DMS114 treated with DMSO at 0.1 percent for 48 hours (cell line): ENCODE measurements around the gene CFAP97D1.

Experiments used
- DNase-seq: peaks from one replicate; lab custom pipeline; 2025; ENCODE audit not compliant: unreplicated experiment; lab: John Stamatoyannopoulos, UW

Gene CFAP97D1

DNA sequence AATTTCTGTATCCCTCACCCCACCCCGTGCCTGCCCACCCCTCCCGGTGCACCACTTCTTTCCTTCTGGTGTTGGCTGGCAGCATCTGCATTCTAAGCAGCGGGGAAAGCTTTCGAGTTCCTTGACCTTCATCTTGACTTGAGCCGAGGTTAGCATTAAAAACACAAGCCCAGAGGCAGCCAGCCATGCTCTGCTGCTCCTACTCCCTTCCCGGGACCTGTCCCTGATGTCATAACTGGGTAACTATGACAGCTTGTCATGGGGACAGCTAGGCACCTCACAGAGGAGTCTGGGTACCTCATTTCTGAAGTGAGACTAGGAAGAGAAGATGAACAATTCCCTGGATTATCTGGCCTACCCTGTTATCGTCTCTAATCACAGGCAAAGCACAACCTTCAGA lies at the start of gene CFAP97D1:
Gene CFAP97D1, plus strand, starts transcription at position 301 of the 400 bp plus-strand sequence. Its CDS starts 28 bp downstream, at position 329.
- no peak for DNase-seq

DNA sequence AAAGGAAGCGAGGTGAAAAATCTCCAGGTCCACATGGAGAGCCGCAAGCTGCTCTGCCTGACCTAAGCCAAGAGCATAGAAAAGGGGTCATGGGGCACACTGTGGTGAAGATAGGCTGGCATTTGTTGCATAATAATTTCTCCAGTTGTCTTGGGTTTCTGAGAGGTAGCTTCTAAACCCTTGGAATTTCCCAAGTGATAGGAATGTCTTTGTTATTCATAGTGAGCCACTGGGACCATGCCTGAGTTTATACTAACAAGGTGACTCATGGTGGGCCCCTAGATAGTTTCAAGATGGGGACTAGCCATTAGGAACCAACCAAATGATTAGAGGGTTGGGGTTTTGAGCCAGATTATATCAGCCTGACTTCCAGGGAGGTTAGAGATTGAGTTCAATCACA lies 47.3 kb upstream of the CFAP97D1 start:
- no peak for DNase-seq

DNA sequence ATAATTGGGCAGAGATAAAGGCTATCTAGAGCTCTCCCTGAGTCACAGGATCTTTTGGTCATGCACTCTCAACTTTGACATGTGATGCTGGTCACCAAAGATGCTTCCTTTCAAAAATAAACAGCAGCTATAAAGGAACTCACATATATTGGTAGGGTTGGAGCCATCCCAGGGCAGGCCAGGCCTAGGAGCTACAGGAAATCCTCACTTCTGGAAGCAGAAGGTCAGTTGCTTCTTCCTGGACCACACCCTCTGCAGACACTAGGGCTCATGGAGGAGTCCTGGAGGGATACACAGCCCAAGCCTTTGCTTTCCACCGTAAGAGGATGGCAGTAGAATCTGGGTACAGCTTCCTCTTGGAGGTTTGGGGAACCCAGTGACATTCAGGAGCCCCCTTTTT lies 46.3 kb upstream of the CFAP97D1 start:
- DNase-seq = no peak

DNA sequence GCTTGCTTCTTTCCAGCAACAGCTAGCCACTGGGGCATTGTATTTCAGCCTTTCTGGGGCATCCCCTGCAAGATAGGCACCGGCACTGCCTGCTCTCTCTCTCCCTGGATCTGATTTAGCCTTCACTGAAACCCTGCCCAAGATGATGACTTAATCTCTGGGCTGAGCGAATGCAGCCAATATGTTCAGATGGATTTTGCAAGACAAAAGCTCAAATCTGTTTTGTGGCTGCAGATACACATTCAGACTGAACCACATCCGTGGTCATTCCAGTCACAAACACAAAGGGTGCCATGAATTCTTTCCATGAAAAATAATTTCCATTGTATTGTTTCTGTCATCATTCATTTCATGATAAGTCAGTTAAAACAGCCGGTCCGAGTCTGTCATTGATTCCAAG lies 45.9 kb upstream of the CFAP97D1 start:
- no peak for DNase-seq

DNA sequence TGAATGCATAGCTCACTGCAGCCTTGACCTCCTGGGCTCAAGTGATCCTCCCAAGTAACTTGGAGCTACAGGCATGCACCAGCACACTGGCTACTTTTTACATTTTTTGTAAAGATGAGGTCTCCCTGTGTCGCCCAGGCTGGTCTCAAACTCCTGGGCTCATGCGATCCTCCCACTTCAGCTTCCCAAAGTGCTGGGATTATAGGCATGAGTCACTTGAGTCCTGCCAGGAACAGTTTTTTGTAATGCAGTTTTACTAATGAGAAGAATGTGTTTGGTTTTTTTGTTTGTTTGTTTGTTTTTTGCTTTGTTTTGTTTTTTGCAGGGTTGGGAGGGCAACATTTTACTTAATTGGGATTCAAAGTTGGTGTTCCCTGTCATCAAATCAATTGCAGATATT lies 43.8 kb upstream of the CFAP97D1 start:
- DNase-seq = no peak

DNA sequence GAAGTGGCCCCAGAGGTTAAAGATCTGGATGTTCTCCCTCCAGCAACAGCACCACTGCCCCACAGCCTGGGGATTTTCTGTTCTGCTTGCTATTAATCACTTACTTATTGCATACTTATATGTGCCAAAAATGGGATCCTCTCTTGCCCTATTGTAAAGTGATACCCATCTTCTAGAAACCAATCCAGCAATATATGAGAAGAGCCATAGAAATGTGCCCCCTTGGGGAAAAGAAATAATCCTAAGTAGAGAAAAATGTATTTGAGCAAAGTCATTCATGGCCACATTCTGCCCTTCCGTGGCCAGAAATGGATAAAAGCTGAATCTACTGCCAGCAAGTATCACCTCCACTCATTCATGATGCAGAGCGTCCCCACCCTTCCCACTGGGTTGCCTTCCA lies 42.5 kb upstream of the CFAP97D1 start:
- no peak for DNase-seq

DNA sequence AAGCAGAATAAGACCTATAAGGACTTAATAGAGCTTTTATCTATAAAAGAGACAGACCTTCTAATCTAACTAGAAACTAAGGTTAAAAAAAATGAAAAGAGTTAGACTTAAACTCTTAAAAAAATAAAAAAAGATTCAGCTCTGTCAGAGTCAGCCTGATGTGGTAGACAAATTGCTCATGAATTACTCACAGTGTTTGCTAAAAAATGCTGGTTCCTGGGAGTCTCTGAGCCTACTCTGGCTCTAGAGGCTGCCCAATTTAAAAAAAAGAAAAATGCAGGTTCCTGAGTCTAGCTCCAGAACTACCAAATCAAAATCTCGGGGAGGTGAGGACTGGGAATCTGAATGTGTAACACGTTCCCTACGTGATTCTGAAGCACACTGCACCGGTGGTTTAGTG lies 39.7 kb upstream of the CFAP97D1 start:
- DNase-seq = no peak

DNA sequence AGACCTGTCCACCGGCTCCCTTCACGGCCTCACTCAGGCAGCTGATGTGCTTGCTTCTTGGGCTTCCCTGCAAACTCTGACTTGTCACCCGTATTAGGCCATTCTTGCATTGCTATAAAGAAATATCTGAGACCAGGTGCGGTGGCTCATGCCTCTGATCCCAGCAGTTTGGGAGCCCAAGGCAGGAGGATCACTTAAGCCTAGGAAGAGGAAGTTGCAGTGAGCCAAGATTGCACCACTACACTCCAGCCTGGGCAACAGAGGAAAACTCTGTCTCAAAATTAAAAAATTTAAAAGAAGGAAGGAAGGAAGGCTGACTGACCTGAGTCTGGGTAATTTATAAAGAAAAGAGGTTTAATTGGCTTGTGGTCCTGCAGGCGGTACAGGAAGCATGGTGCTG lies 38.6 kb upstream of the CFAP97D1 start:
- no peak for DNase-seq

DNA sequence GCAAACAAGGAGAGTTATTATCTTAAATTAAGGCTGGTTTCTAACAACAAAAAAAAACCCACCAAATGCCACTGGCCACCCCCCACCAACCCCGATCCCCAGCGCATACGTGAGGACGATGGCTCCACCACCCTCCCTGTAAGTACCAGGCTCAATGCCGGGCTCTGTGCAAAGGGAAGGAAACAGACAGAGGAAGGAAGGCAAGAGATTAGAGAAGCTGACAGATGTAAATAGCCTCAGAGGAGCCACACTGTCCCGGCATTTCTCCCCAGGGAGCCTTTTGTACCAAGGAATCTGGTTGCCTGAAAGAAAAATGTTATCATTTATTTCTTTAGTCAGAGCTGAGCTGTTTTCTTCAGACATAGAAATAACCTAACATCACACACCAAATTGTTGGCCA lies 34.7 kb upstream of the CFAP97D1 start:
- DNase-seq = no peak

DNA sequence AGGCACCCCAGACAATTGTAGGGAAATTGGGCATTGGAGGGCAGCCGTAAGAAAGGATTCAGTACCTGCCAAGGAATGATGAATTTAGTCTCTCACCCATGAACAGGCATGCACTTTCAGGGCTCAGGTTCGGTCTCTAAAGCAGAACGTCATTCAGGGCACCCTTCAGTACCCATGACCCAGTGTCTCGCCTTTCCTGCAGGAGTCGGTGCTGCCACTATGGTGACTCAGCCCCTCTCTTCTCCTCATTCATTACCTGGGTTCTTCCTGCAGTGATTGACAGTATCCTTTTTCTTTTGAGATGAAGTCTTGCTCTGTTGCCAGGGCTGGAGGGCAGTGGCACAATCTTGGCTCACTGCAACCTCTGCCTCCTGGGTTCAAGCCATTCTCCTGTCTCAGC lies 30.1 kb upstream of the CFAP97D1 start:
- no peak for DNase-seq

DNA sequence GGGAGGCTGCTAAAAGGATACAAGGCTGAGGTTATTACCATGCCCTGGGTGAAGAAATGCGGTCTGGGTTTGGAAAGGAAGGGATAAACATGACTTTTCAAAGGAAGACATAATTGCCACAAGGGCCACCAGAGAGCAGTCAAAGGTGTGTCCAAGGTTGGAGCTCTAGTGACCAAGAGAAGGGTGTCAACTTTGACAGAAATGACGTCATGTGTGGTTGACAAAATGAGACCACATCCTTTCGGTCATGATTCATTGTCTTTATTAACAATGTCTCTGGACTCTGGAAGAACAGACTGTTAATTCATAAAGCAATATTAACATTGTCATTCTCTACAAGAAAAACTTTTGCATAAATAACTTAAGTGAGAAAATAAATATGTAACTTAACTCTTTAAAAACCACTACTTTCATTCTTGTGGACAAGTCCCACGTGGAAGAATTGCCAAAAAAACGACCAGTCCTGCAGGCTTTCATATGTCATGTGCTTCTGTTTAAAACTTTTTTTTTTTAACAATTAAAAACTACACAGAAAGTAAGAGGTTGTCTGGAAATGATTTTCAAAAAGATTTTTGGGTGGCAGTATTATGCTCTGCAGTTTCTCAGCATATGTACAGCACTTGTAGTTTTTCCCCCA lies 26.6 kb upstream of the CFAP97D1 start:
- no peak for DNase-seq

DNA sequence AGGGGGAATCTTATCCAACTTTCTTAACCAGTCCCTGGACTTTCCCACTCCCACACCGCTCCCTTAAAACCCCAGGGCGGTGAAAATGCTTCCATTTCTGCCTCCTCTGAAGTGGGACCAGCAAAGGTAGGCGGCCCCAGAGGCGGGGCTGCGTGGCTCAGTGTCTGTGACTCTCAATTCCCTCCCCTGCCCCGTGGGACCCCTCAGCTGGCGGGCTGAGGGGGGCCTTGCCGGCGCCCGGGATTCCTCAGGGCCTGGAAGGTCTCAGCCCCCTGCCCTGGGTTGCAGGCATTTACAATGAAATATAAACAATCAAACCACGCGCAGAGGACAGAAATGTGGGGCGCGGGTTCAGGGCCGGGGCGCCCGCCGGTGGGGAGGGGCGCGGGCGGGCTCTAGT lies 25.3 kb upstream of the CFAP97D1 start:
- no peak for DNase-seq

DNA sequence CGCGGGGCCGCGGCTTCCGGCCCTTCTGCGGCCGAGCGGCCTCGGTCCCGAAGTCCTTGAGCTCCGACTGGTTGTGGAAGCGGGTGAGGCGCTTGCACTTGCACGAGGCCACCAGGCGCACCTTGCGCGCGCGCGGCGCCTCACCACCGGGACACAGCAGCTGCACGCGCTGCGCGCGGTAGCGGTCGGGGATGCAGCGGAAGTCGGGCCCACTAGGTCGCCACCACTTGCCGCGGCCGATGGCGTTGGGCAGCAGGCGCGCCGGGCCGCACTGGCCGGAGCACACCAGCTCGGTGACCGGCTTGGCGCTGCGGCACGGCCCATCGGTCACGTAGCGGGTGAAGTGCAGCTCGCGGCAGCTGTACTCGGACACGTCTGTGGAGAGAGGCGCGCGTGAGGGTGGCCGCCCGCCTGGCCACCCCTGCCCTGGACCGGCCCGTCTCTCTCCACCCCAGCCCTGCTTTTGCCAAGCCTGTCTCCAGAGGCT lies 24.8 kb upstream of the CFAP97D1 start:
- DNase-seq = no peak

DNA sequence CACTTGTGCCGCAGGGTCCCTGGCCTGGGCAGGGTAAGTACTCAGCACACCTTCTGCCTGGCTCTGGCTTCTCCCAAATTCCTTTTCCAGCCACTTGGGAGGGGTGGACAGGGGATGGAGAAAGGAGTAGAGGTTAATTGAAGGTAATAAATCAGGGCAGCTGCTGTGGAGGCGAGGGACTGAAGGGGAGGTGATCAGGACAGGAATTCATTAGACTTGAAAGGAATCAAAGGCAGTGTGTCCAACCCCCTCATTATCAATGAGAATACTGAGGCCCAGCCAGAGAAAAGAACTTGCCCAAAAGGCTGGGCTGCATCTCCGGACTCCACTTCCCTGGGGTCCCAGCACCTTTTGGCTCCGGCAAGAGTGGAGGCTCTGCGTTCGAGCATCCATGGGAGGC lies 24.0 kb upstream of the CFAP97D1 start:
- no peak for DNase-seq

DNA sequence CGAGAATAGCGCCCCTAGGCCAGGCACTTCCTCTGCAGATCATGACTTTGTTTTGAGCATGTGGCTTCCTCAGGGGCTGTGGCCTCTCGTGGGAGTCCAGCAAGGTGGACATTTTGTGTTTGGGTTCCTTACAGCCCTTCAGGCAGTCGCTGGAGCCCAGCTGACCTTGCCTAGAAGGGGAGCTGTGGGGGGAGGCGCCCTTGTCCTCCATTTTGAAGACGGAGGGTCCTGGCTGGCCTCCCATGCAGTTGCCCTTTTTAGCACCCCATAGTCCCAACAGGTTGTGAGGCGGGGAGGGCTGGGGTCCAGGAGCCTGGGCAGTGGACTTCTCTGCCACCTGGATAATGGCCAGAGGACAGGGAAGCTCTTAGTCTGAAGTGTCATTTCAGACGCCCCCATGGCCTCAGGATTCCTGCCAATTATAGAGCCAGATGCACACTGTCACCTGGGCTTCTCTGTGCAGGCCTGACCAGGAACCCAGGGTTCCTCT lies 23.0 kb upstream of the CFAP97D1 start:
- DNase-seq = no peak

DNA sequence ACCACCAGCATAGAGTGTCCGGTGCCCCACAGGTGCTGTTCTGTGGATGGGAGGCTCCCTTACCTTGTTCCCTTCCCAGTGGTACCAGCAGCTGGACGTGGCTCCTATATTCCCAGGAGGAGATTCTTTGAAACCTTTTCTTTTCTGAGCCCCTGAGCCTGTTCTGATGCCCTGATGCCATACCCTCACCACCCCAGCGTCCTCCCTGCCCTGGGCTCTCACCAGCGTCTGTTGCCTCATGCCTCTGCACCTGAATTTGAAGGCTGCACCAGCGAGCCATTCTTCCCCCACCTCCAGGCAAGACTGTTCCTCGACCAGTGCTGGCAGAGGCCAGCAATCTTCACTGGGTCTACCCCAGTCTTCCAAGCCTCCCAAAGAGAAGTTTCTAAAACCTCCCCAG lies 22.1 kb upstream of the CFAP97D1 start:
- no peak for DNase-seq

DNA sequence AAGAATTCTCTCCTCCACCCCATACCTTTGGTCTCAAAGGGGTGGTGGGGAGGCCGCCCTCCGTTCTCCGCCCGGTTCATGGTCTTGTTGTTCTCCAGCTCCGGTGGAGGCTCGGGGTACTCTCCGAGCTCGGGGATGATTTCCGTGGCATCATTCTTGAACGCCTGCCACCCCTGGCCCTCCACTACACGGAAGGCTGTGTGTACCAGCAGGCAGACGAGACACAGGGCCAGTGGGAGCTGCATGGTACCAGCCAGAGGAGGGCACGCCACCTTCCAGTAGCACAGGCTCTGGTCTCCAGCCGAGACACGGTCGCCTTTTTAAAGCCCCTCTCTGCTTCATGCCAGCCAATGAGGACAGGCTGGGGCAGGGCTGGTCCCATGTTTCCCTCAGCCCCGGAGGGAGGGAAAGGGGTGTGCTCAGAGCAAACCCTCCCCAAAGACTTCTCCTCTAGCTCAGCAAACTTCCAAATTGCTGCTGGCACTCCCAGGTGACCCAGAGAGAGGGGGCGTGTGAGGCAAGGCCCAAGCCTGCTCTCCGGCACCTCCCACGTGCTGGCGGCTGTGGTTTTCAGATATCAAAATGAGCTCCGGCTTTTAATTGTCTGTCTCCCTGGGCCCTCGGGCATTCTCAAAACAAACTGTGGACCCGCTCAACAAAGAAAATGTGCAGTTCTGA lies 21.6 kb upstream of the CFAP97D1 start, which contains the start of gene SOST:
Gene SOST, minus strand, starts transcription at position 295 of the 678 bp plus-strand sequence. Its CDS starts 50 bp downstream, at position 245.
- no peak for DNase-seq

DNA sequence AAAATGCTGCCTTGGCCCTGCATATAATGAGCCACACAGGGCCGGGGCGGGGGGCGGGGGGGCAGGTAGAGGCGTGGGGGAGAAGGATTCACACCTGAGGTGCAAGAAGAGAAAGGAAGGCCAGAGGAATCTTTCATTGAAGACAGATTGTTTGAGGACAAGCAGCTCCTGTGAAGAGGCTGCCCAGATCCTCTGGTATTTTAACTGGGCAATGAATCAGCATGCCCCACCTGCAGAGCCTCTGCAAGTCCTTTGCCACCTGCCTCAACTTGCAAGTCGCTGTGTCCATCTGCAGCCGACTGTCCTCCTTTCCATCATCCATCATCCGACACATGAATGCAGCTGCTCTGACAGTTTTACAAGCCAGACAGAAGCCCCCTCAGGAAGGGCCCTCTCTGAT lies 20.4 kb upstream of the CFAP97D1 start:
- no peak for DNase-seq

DNA sequence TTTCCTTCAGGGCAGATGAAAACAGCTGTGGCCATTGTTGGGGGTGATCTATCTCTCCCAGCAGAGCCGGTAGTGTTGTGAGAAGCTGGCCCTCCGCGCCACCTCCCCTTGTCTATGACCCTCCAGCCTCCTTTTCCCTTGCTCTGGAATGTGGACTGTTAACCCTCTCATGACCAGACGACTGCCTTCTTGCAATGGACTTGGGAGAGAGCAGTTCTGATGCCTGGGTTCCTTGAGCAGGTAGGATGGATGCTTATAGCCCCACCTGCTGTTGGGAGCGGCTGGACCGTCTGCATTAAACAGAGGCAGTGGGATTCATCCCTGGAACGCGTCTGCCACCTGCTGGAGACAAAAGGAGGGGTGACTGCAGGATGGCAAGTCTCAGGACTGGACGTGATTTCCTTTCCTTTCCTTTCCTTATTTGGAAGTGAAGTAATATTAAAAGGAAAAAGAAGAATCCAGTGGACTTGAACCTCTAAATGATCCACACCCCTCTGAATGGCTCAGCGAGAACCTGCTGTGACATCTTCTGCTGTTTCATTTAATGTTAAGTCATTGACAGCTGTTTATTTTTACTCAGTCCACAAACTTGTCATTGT lies 19.9 kb upstream of the CFAP97D1 start:
- DNase-seq = peak; percentile 85

DNA sequence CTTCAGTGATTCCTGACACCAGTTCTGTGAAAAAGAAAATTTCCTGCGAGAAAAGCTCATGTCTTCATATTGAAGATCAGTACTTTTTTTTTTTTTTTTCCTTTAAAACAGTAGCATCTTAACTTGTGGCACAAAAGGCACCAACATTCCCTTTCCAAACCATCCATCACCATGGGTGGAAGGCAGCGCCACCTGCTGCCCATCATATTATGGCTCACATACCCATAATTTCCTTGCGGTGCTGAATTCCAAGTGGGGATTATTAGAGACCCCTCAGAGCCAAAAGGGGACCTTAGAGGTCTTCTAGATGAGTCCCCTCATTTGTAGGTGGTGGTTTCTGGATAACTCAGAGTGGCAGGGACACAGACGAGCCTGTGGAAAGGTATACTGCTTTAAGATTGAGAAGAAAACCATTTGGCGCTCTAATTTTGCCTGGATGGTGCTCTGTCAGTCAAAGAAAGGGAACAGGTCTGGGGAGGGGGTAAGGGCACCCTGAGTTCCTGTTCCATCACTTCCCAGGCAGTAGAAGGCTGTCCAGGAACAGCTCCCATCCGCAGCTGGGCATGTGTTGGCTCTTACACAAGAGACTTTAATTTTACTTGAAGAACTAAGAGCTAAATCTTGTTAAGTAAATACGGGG lies 13.7 kb upstream of the CFAP97D1 start:
- peak; percentile 19 for DNase-seq

DNA sequence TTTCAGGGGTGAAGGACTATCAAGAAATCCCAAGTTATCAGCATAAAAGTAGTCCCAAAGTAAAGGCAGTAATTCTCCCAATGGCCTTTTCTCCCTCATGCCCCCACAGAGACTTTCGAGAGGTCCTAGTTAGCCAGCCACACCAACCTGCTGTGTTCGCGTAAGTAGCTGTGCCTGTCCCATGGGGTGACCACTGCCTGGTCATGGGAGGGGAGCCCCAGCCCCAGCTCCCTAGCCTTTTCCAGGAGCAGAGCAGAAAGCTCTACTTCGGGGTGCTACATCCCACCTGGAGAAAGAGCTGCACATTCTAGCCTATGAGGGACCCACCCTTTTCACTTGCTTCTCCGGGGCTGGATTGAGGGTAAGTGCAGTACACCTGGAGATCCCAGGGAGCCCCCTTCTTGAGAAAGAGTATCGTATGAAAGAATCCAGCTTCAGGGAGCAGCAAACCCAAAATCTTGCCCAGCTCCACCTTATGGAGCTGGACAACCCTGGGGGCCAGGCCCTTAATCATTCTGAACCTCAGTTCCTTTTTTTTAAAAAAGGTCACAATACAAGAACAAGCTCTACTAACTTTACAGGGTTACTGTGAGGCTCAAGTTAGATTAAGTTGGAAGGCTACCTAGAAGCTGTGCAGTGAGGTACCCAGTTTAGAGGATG lies 13.1 kb upstream of the CFAP97D1 start:
- DNase-seq = no peak
